ENCODE measurements around the gene DLGAP1. TPM values are rescaled to one million over a fixed set of nuclear protein-coding genes. Genes with fewer than 3 reads are reported as not detected.

Gene DLGAP1
- total and polyA plus RNA-seq, 2 of the 13 experiments (the other 11 are each of a cell fraction or from before 2014, with no cell fraction given), result 0.01 TPM; not detected in 1

GRCh38 chr18:3619222-3619621 is 835.9 kb downstream of the DLGAP1 start:
- Histone ChIP-seq H3K79me2 (ENCODE audit: insufficient read depth, low read length) (no peaks in the 10 kb centered on the region), H3K36me3 (replicated peaks in 1 of 2; ENCODE audit: control insufficient read depth in 1 of 2, insufficient read depth in 2 of 2, low read length in 2 of 2) (no peaks in the 10 kb centered on the region), H3K4me2 (ENCODE audit: low read depth, low read length) (no peak overlapping the region), H3K27ac (ENCODE audit: extremely low read length, insufficient read depth, low read length) (peak overlapping the region; percentile 96), H3K9me3 (ENCODE audit: low read length) (no peaks in the 10 kb centered on the region), H3K27me3 (ENCODE audit: control insufficient read depth in 1 of 2, insufficient read depth in 2 of 2, low read length in 2 of 2) (peaks cover 0 to 1% of the 10 kb centered on the region in 2 experiments; a peak in 1 of 5 replicates), H3K4me3 (replicated peaks in 1 of 3; ENCODE audit: insufficient read depth in 1 of 3, low read depth in 2 of 3, low read length in 3 of 3) (no peak overlapping the region), H4K20me1 (ENCODE audit: insufficient read depth, low read length) (no peaks in the 10 kb centered on the region), H2AFZ (ENCODE audit: low read length) (no peak overlapping the region), H3K9ac (ENCODE audit: insufficient read depth, low read depth, low read length) (peak overlapping the region; percentile 19; the same call in 1 of the 2 replicates), H3K4me1 (ENCODE audit: insufficient read depth, low read length) (peaks cover 94% of the 10 kb centered on the region)
- ATAC-seq, result no peak
- CTCF ChIA-PET (ENCODE audit: low intra/inter-chr PET ratio, low total read pairs), result no interaction called here
- DNase-seq (ENCODE audit: low spot score), result no peak
- 98% methylated on average over 3 of the region's 3 CpGs for whole genome bisulfite sequencing (ENCODE audit: low lambda C conversion rate)
- BruUV-seq (replicated peaks), result no TSS peak
- TF ChIP-seq ZNF569 (CRISPR knock-in tag; IDR thresholded peaks at IDR 0.05; ENCODE audit: borderline replicate concordance) (no peak), ATF4 (CRISPR knock-in tag; IDR thresholded peaks at IDR 0.05) (no peak), FLYWCH1 (CRISPR knock-in tag; IDR thresholded peaks at IDR 0.05) (no peak), MTF2 (CRISPR knock-in tag; IDR thresholded peaks at IDR 0.05; ENCODE audit: borderline replicate concordance) (no peak), KDM3A (CRISPR knock-in tag; IDR thresholded peaks at IDR 0.05; ENCODE audit: low read depth) (no peak), GABPA (IDR thresholded peaks at IDR 0.05; ENCODE audit: low read depth, low read length) (no peak), GABPA (CRISPR knock-in tag; IDR thresholded peaks at IDR 0.05; ENCODE audit: low read depth) (no peak), EHMT2 (IDR thresholded peaks at IDR 0.05; ENCODE audit: borderline replicate concordance, low read depth, low read length) (no peak), ZMYM3 (CRISPR knock-in tag; IDR thresholded peaks at IDR 0.05) (no peak), ZFAT (CRISPR knock-in tag; conservative IDR thresholded peaks at IDR 0.05) (no peak), ZBTB7A (CRISPR knock-in tag; IDR thresholded peaks at IDR 0.05) (no peak), ZNF18 (CRISPR knock-in tag; IDR thresholded peaks at IDR 0.05; ENCODE audit: insufficient replicate concordance) (no peak)
- in situ Hi-C loops (cut with HindIII; ENCODE audit: extremely low pct_ligation_motif_present, low pct_unique_long_range_greater_than_20kb) (loop anchor here (25.0 kb wide), 1 partner anchor 582 kb away; no protein-coding TSS in a partner anchor), intact Hi-C loops (cut with micrococcal nuclease; ENCODE audit: unreplicated experiment) (loop anchor here (5.0 kb wide), 1 partner anchor 33 kb away; no protein-coding TSS in a partner anchor)
- FAIRE-seq, result no peak
- POLR2A ChIA-PET, result interaction anchor here (2.7 to 2.8 kb wide), 2 partner anchors 12 to 16 kb away, joined by 47 to 56 read pairs; no protein-coding TSS in a partner anchor

All from HepG2 (cell line).